Mucosa of descending colon (tissue), 3 donors: ENCODE results near the gene CCSER1. TPM values are rescaled to one million over a fixed set of nuclear protein-coding genes. Genes with fewer than 3 reads are reported as not detected.

ENCODE experiments used
- ATAC-seq: fragments of 200-7000 bp; cut with Tn5 transposase; one replicate; pipeline ENCODE4 v1.9.1; 2020; ENCODE audit warnings: mild to moderate bottlenecking, moderate library complexity
- DNase-seq, 3 donors: peaks; one replicate each; pipeline ENCODE4 v3.0.0-alpha.2; 2020
- H3K36me3 ChIP-seq: fragments of 200-600 bp; one replicate; pipeline ENCODE4 v1.8.0; 2021; ENCODE audit warnings: low read depth, mild to moderate bottlenecking
- H3K4me1 ChIP-seq: fragments of 200-600 bp; one replicate; pipeline ENCODE4 v1.8.0; 2021; ENCODE audit warnings: low read depth, mild to moderate bottlenecking
- H3K4me3 ChIP-seq: fragments of 200-600 bp; one replicate; pipeline ENCODE4 v1.8.0; 2021; ENCODE audit warnings: mild to moderate bottlenecking
- H3K9me3 ChIP-seq: fragments of 200-600 bp; one replicate; pipeline ENCODE4 v1.8.0; 2021; ENCODE audit warnings: mild to moderate bottlenecking
- CTCF ChIP-seq: fragments of 200-600 bp; IDR thresholded peaks from one replicate; pipeline ENCODE4 v1.8.0; 2022; ENCODE audit warnings: antibody characterized with exemption, mild to moderate bottlenecking
- intact Hi-C, 2 donors: fragments of 100-400 bp; cut with DNase I in 1 of 2; cut with micrococcal nuclease in 1 of 2; formaldehyde crosslinking; loops; one replicate each; pipeline versions ENCODE4 v1.11.0 to v1.11.1; 2022; cut with DNase I, micrococcal nuclease
- total RNA-seq, 3 donors: library from RNA; stranded (reverse); fragmentation: NEBNext Ultra II Directional in 2 of 3; extraction: Animal tissue kit (Norgen Biotek cat#: 25700) in 2 of 3; gene quantifications; one replicate each; pipeline versions ENCODE4 v1.2.1 to v1.2.4, GENCODE V29; 2021 to 2023
- donor health status: DM: no; HTN: no; CAD: no; lungs with moderate emphysema.
- donor health status: DM: no; HTN: no; CAD: no.
- donor health status: DM: no; HTN: yes; CAD: no.

Gene CCSER1
- total RNA-seq, 3 donors from 2014 or later = 11.1 to 32.4 (median 13.3) TPM

- intact Hi-C loops = no loop called here
- no peaks in the 10 kb centered on the region for H3K4me1 ChIP-seq
- no peaks in the 10 kb centered on the region for H3K36me3 ChIP-seq
- ATAC-seq = peak; percentile 73
- H3K4me3 ChIP-seq = peak overlapping the region; percentile 58
- TF ChIP-seq CTCF = no peak
- peak in 1 of 3 donors; percentile 65 for DNase-seq
- no peaks in the 10 kb centered on the region for H3K9me3 ChIP-seq
Measured at GRCh38 chr4:90127706-90128345, 632 bp downstream of the CCSER1 start.

- ATAC-seq (no peak), DNase-seq (no peak)
- no peak for TF ChIP-seq CTCF
- H3K36me3 ChIP-seq = no peaks in the 10 kb centered on the region
- H3K9me3 ChIP-seq = no peaks in the 10 kb centered on the region
- H3K4me1 ChIP-seq = no peaks in the 10 kb centered on the region
- intact Hi-C loops = no loop called here
- peak overlapping the region; percentile 58 for H3K4me3 ChIP-seq
Measured at GRCh38 chr4:90128961-90129495, 1.8 kb downstream of the CCSER1 start.

GRCh38 chr4:90130076-90130475 lies 2.9 kb downstream of the CCSER1 start:
- Histone ChIP-seq H3K36me3 (no peaks in the 10 kb centered on the region), H3K4me1 (no peaks in the 10 kb centered on the region), H3K9me3 (no peaks in the 10 kb centered on the region), H3K4me3 (no peak overlapping the region)
- no peak for DNase-seq
- intact Hi-C loops = no loop called here
- TF ChIP-seq CTCF = no peak
- no peak for ATAC-seq

- Histone ChIP-seq H3K36me3 (no peaks in the 10 kb centered on the region), H3K9me3 (no peaks in the 10 kb centered on the region), H3K4me3 (no peak overlapping the region), H3K4me1 (no peaks in the 10 kb centered on the region)
- TF ChIP-seq CTCF = no peak
- intact Hi-C loops = no loop called here
- ATAC-seq (no peak), DNase-seq (no peak)
Measured at GRCh38 chr4:90137555-90137954, 10.4 kb downstream of the CCSER1 start.

- no peaks in the 10 kb centered on the region for H3K36me3 ChIP-seq
- H3K4me3 ChIP-seq = no peak overlapping the region
- H3K4me1 ChIP-seq = no peaks in the 10 kb centered on the region
- TF ChIP-seq CTCF = no peak
- DNase-seq = no peak
- peak; percentile 47 for ATAC-seq
- intact Hi-C loops = no loop called here
- no peaks in the 10 kb centered on the region for H3K9me3 ChIP-seq
Measured at GRCh38 chr4:90142081-90142480, 14.9 kb downstream of the CCSER1 start.
